Vagina (tissue), 2 donors: ENCODE results near the gene AUH. TPM values are rescaled to one million over a fixed set of nuclear protein-coding genes. Genes with fewer than 3 reads are reported as not detected.

Experiments
- DNase-seq, 2 donors: peaks; one replicate each; pipeline ENCODE4 v3.0.0-alpha.2; 2017; ENCODE audit errors: extremely low spot score in 2 of 2
- H3K27ac ChIP-seq: fragments of 200-600 bp; sonication (generic); one replicate; pipeline ENCODE4 v1.5.1; 2019
- H3K27me3 ChIP-seq: fragments of 200-600 bp; sonication (generic); one replicate; pipeline ENCODE4 v1.5.1; 2019
- H3K36me3 ChIP-seq, 2 donors: fragments of 200-600 bp; sonication (generic); one replicate each; pipeline ENCODE4 v1.5.1; 2017 to 2019
- H3K4me1 ChIP-seq: fragments of 200-600 bp; sonication (generic); one replicate; pipeline ENCODE4 v1.5.1; 2019
- H3K4me3 ChIP-seq, 2 donors: fragments of 200-600 bp; sonication (generic); 1 replicate in 1 of 2; 2 replicates in 1 of 2; pipeline ENCODE4 v1.5.1; 2016 to 2019
- H3K9me3 ChIP-seq: fragments of 200-600 bp; sonication (generic); one replicate; pipeline ENCODE4 v1.5.1; 2019
- POLR2A ChIP-seq, 2 donors: fragments of 450-650 bp; IDR thresholded peaks; one replicate each; pipeline ENCODE4 v1.6.1; 2017; ENCODE audit warnings: antibody characterized with exemption in 2 of 2, mild to moderate bottlenecking in 2 of 2, moderate library complexity in 2 of 2
- POLR2AphosphoS5 ChIP-seq, 2 donors: sonication (generic); formaldehyde crosslinking; IDR thresholded peaks; one replicate each; pipeline ENCODE4 v1.9.0; 2017; ENCODE audit warnings: antibody characterized with exemption in 2 of 2, mild to moderate bottlenecking in 2 of 2, low read depth in 1 of 2; ENCODE audit not compliant: insufficient read depth in 1 of 2
- intact Hi-C: fragments of 100-400 bp; cut with DNase I; formaldehyde crosslinking; loops from one replicate; pipeline ENCODE4 v1.15.1; 2023
- total RNA-seq: library from RNA; depleted of rRNA; stranded (reverse); fragments of >200 nt; gene quantifications from one replicate; pipeline ENCODE4 v1.2.3, GENCODE V29; 2016
- TF ChIP-seq, protein P1 (sequence below), 3 experiments: fragments of 450-650 bp in 2 of 3; fragments of 200-600 bp in 1 of 3; sonication (generic) in 1 of 3; IDR thresholded peaks; one replicate each; pipeline ENCODE4 v1.5.1; 2017 to 2019; ENCODE audit warnings: antibody characterized with exemption in 3 of 3, mild to moderate bottlenecking in 2 of 3, moderate library complexity in 2 of 3

AUH gene
- total RNA-seq, 1 donor from 2014 or later: 39.0 TPM

GRCh38 chr9:91407580-91408318 is 46.0 kb upstream of the AUH start:
- TF ChIP-seq POLR2AphosphoS5 (IDR thresholded peaks at IDR 0.05; ENCODE audit: insufficient read depth in 1 of 2, low read depth in 1 of 2) (no peak), POLR2A (IDR thresholded peaks at IDR 0.05) (no peak)
- TF ChIP-seq, protein P1, sequence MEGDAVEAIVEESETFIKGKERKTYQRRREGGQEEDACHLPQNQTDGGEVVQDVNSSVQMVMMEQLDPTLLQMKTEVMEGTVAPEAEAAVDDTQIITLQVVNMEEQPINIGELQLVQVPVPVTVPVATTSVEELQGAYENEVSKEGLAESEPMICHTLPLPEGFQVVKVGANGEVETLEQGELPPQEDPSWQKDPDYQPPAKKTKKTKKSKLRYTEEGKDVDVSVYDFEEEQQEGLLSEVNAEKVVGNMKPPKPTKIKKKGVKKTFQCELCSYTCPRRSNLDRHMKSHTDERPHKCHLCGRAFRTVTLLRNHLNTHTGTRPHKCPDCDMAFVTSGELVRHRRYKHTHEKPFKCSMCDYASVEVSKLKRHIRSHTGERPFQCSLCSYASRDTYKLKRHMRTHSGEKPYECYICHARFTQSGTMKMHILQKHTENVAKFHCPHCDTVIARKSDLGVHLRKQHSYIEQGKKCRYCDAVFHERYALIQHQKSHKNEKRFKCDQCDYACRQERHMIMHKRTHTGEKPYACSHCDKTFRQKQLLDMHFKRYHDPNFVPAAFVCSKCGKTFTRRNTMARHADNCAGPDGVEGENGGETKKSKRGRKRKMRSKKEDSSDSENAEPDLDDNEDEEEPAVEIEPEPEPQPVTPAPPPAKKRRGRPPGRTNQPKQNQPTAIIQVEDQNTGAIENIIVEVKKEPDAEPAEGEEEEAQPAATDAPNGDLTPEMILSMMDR (IDR thresholded peaks at IDR 0.05): no peak
- no peaks in the 10 kb centered on the region for H3K9me3 ChIP-seq
- intact Hi-C loops: no loop called here
- no peak overlapping the region for H3K4me3 ChIP-seq
- H3K36me3 ChIP-seq: peaks cover 0 to 27% of the 10 kb centered on the region in 2 donors
- H3K27me3 ChIP-seq: no peaks in the 10 kb centered on the region
- DNase-seq: no peak
- H3K4me1 ChIP-seq: peaks cover 4% of the 10 kb centered on the region
- H3K27ac ChIP-seq: no peak overlapping the region

GRCh38 chr9:91405343-91406077 is 43.8 kb upstream of the AUH start:
- H3K9me3 ChIP-seq: no peaks in the 10 kb centered on the region
- intact Hi-C loops: no loop called here
- TF ChIP-seq POLR2AphosphoS5 (IDR thresholded peaks at IDR 0.05; ENCODE audit: insufficient read depth in 1 of 2, low read depth in 1 of 2) (no peak), POLR2A (IDR thresholded peaks at IDR 0.05) (no peak)
- TF ChIP-seq, protein P1 (IDR thresholded peaks at IDR 0.05): no peak
- no peak for DNase-seq
- no peaks in the 10 kb centered on the region for H3K27me3 ChIP-seq
- no peak overlapping the region for H3K4me3 ChIP-seq
- H3K36me3 ChIP-seq: peaks cover 0 to 24% of the 10 kb centered on the region in 2 donors
- H3K27ac ChIP-seq: no peak overlapping the region
- H3K4me1 ChIP-seq: no peaks in the 10 kb centered on the region

DNA sequence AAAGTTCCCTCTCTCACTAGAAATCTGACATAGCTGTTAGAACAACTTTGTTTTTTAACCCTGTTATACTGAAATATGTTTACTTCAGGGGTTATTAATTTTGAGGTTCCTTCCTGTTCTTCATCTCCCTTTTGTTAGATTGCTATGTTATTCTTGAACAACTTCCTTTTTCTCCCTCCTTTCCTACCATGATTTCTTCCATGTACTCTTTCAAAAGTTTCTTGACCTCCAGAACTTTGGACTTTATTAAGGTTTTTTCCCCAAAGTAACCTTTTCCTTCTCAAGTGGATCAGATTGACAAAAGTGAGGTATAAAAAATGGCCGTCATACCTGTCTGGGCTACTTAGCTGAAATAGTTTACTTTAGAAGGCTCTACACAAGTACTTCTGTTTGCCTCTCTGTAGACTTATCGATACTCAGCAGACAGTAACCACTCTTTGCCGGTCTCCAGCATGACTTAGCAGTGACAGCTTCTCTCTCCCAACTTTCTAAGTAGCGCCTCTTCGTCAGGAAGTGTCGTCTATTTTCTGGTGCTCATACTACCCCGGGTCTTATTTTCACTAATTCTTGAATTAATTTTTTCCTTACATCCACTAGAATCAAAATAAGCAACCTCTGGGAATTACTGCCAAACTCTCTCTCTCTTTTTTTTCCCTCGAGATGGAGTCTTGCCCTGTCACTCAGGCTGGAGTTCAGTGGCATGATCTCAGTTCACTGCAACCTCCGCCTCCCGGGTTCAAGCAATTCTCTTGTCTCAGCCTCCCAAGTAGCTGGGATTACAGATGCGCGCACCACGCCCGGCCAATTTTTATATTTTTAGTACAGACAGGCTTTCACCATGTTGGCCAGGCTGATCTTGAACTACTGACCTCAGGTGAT is 42.2 kb upstream of the AUH start:
- H3K36me3 ChIP-seq: peaks cover 0 to 8% of the 10 kb centered on the region in 2 donors
- no peak for TF ChIP-seq POLR2A (IDR thresholded peaks at IDR 0.05)
- TF ChIP-seq POLR2AphosphoS5 (IDR thresholded peaks at IDR 0.05; ENCODE audit: insufficient read depth in 1 of 2, low read depth in 1 of 2): no peak
- TF ChIP-seq, protein P1 (IDR thresholded peaks at IDR 0.05): no peak
- H3K27me3 ChIP-seq: no peaks in the 10 kb centered on the region
- no peak overlapping the region for H3K27ac ChIP-seq
- no peaks in the 10 kb centered on the region for H3K4me1 ChIP-seq
- H3K4me3 ChIP-seq: no peak overlapping the region
- no peak for DNase-seq
- intact Hi-C loops: no loop called here
- H3K9me3 ChIP-seq: no peaks in the 10 kb centered on the region

DNA sequence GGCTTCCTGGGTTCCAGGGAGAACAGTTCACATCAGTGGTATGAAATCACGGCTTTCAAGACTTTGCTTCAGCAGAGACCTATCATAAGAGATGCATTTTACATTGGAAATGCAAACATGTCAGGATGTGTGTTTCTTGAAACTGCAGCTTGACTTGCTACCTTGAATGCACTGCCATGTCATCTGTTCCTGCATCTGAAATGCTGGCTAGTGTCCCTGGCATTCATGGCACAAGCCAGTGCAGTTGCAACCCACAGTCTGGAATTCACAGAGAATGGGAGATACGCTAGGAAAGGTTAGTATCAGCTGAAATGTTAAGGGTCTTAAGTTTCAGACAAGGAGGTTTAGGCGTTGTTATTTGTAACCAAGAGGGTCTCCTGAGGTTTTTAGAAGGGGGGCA is 37.2 kb upstream of the AUH start:
- H3K27ac ChIP-seq: no peak overlapping the region
- no peaks in the 10 kb centered on the region for H3K27me3 ChIP-seq
- intact Hi-C loops: no loop called here
- no peak for DNase-seq
- no peaks in the 10 kb centered on the region for H3K9me3 ChIP-seq
- no peak for TF ChIP-seq POLR2AphosphoS5 (IDR thresholded peaks at IDR 0.05; ENCODE audit: insufficient read depth in 1 of 2, low read depth in 1 of 2)
- TF ChIP-seq, protein P1 (IDR thresholded peaks at IDR 0.05): no peak
- no peak for TF ChIP-seq POLR2A (IDR thresholded peaks at IDR 0.05)
- peaks cover 9% of the 10 kb centered on the region for H3K4me1 ChIP-seq
- H3K36me3 ChIP-seq: no peaks in the 10 kb centered on the region
- no peak overlapping the region for H3K4me3 ChIP-seq
